H1 (cell line): ENCODE measurements around the gene BCAP31. TPM values are rescaled to one million over a fixed set of nuclear protein-coding genes. Genes with fewer than 3 reads are reported as not detected.

Source experiments
- ATF2 ChIP-seq: IDR thresholded peaks from 2 replicates; pipeline ENCODE4 v1.6.1; 2012; ENCODE audit warnings: low read length, inconsistent platforms
- E2F6 ChIP-seq: IDR thresholded peaks from 2 replicates; pipeline ENCODE4 v1.6.1; 2012; ENCODE audit warnings: inconsistent platforms
- KDM5A ChIP-seq: fragments of 200-600 bp; IDR thresholded peaks from 2 replicates; pipeline ENCODE4 v1.7.1; 2012; ENCODE audit warnings: mild to moderate bottlenecking, low read length, inconsistent platforms, mixed read lengths
- POLR2AphosphoS5 ChIP-seq: IDR thresholded peaks from 2 replicates; pipeline ENCODE4 v1.6.1; 2011; ENCODE audit warnings: low read depth, low read length
- RAD21 ChIP-seq, 2 experiments: IDR thresholded peaks in 1 of 2; conservative IDR thresholded peaks in 1 of 2; 2 replicates each; pipeline ENCODE4 v1.6.1; 2011; ENCODE audit warnings: low read depth in 2 of 2, low read length in 2 of 2, improper control_type of control experiment in 1 of 2, inconsistent platforms in 1 of 2, mild to moderate bottlenecking in 1 of 2, moderate library complexity in 1 of 2
- RFX5 ChIP-seq: IDR thresholded peaks from 2 replicates; pipeline ENCODE4 v1.6.1; 2011; ENCODE audit warnings: low read depth, low read length, improper control_type of control experiment, borderline replicate concordance
- SIN3A ChIP-seq, 2 experiments: IDR thresholded peaks in 1 of 2; conservative IDR thresholded peaks in 1 of 2; 2 replicates each; pipeline ENCODE4 v1.6.1; 2011 to 2012; ENCODE audit warnings: low read length in 2 of 2, improper control_type of control experiment in 1 of 2, low read depth in 1 of 2, mild to moderate bottlenecking in 1 of 2
- polyA plus RNA-seq, 7 experiments: library from polyadenylated mRNA; depleted of rRNA in 3 of 7; stranded (reverse) in 5 of 7; unstranded in 2 of 7; fragments of >200 nt in 5 of 7; fragments of 200-250 nt in 2 of 7; gene quantifications; 1 replicate in 5 of 7; 2 replicates in 1 of 7; 4 replicates in 1 of 7; pipeline versions ENCODE4 v1.2.1 to v1.2.3, GENCODE V29; 2011 to 2013; ENCODE audit warnings: missing spikeins in 2 of 7, mixed read lengths in 2 of 7
- total RNA-seq: library from RNA; stranded (reverse); fragmentation: NEBNext Ultra II Directional; extraction: Animal tissue kit (Norgen Biotek cat#: 25700); gene quantifications from 2 replicates; pipeline ENCODE4 v1.2.1, GENCODE V29; 2021

Gene BCAP31
- total and polyA plus RNA-seq, 2 of the 8 experiments (the other 6 are each of a cell fraction or from before 2014, with no cell fraction given) = 136 to 159 TPM

- TF ChIP-seq E2F6 = no peak
- no peak for TF ChIP-seq RFX5
- no peak for TF ChIP-seq KDM5A
- no peak for TF ChIP-seq POLR2AphosphoS5
- no peak for TF ChIP-seq RAD21 (IDR thresholded peaks at IDR 0.05 in 1 of 2, conservative IDR thresholded peaks at IDR 0.05 in 1 of 2; ENCODE audit: low read depth in 2 of 2, low read length in 2 of 2)
- TF ChIP-seq ATF2 = no peak
- no peak for TF ChIP-seq SIN3A (conservative IDR thresholded peaks at IDR 0.05 in 1 of 2, IDR thresholded peaks at IDR 0.05 in 1 of 2; ENCODE audit: low read depth in 1 of 2, low read length in 2 of 2)
Observed at GRCh38 chrX:153761863-153762262, 37.7 kb upstream of the BCAP31 start (continued).
